Heart left ventricle (tissue), 16 donors: ENCODE measurements around the gene RNF213. TPM values are rescaled to one million over a fixed set of nuclear protein-coding genes. Genes with fewer than 3 reads are reported as not detected.

Experiments
- ATAC-seq, 4 donors: fragments of 200-7000 bp; cut with Tn5 transposase; one replicate each; pipeline ENCODE4 v1.9.1; 2020 to 2022; ENCODE audit warnings: moderate library complexity in 4 of 4, mild to moderate bottlenecking in 3 of 4, moderate number of reproducible peaks in 1 of 4
- DNase-seq, 5 donors: peaks; one replicate each; pipeline ENCODE4 v3.0.0-alpha.2; 2020
- H3K27ac ChIP-seq, 12 donors: fragments of 200-600 bp; sonication (generic) in 4 of 12; one replicate each; pipeline versions ENCODE4 v1.5.0 to v1.8.0; 2016 to 2022; ENCODE audit warnings: mild to moderate bottlenecking in 2 of 12
- H3K27me3 ChIP-seq, 9 donors: fragments of 200-600 bp; sonication (generic) in 2 of 9; one replicate each; pipeline versions ENCODE4 v1.5.1 to v1.8.0; 2016 to 2022; ENCODE audit warnings: mild to moderate bottlenecking in 3 of 9
- H3K36me3 ChIP-seq, 9 donors: fragments of 200-600 bp; sonication (generic) in 2 of 9; one replicate each; pipeline versions ENCODE4 v1.5.0 to v1.8.0; 2018 to 2022; ENCODE audit warnings: mild to moderate bottlenecking in 2 of 9
- H3K4me1 ChIP-seq, 12 donors: fragments of 200-600 bp; sonication (generic) in 4 of 12; one replicate each; pipeline versions ENCODE4 v1.5.0 to v1.8.0; 2016 to 2022; ENCODE audit warnings: mild to moderate bottlenecking in 3 of 12
- H3K4me3 ChIP-seq, 12 donors: fragments of 200-600 bp; sonication (generic) in 4 of 12; one replicate each; pipeline versions ENCODE4 v1.5.0 to v1.8.0; 2017 to 2022; ENCODE audit warnings: mild to moderate bottlenecking in 9 of 12, moderate library complexity in 4 of 12
- H3K9me3 ChIP-seq, 12 donors: fragments of 200-600 bp; sonication (generic) in 4 of 12; one replicate each; pipeline versions ENCODE4 v1.5.0 to v1.8.0; 2016 to 2022; ENCODE audit warnings: mild to moderate bottlenecking in 1 of 12
- CTCF ChIP-seq, 12 donors: fragments of 200-600 bp; sonication (generic) in 4 of 12; IDR thresholded peaks; one replicate each; pipeline versions ENCODE4 v1.5.0 to v1.8.0; 2018 to 2022; ENCODE audit warnings: antibody characterized with exemption in 12 of 12, mild to moderate bottlenecking in 5 of 12
- POLR2A ChIP-seq, 2 donors: fragments of 450-650 bp; IDR thresholded peaks; one replicate each; pipeline ENCODE4 v1.6.1; 2017; ENCODE audit warnings: antibody characterized with exemption in 2 of 2, mild to moderate bottlenecking in 2 of 2, moderate library complexity in 2 of 2
- WGBS, 4 donors: extraction: QIAGEN DNeasy Blood & Tissue Kit in 2 of 4; methylation state at CpG; one replicate each; pipeline versions ENCODE4 v1.1.5 to v1.1.7; 2013 to 2018; 5-methylcytosine and 5-hydroxymethylcytosine counted together
- intact Hi-C, 10 donors: fragments of 100-400 bp; cut with DNase I; formaldehyde crosslinking; loops; one replicate each; pipeline versions ENCODE4 v1.11.1 to v1.14.2; 2022
- polyA plus RNA-seq, 2 donors: library from polyadenylated mRNA; stranded (reverse); fragments of 200-250 nt; gene quantifications; one replicate each; pipeline ENCODE4 v1.2.3, GENCODE V29; 2013
- total RNA-seq, 9 donors: library from RNA; depleted of rRNA in 2 of 9; stranded (reverse); fragments of >200 nt in 2 of 9; fragmentation: NEBNext Ultra II Directional in 3 of 9; extraction: Animal tissue kit (Norgen Biotek cat#: 25700) in 3 of 9; gene quantifications; one replicate each; pipeline versions ENCODE4 v1.1.0 to v1.2.4, GENCODE V29; 2016 to 2023
- donor health status: ischemic (EF 13 %, LVEDD 7.1; RV severe dilation, severe dysfunction).
- donor health status: healthy with polysubstance abuse.
- donor health status: DM: no; HTN: yes; CAD: no.
- donor health status: DM: no; HTN: no; CAD: no.
- donor health status: ischemic (EF 25% LVEDD 6.9; RV normal size, moderate dysfunction).
- donor health status: ischemic (EF 25% LVEDD 5.7; RV mildly dilated, moderate dysfunction).
- donor health status: healthy.
- donor health status: DM: yes; HTN: yes; CAD: no.
- donor health status: ischemic (EF 35%, LVEDD 5.7; RV mildly dilated, moderate dysfunction).
- donor health status: nonischemic (EF 11% LVEDD 7.7; RV severe dilation, severe dysfunction).
- donor health status: DM: yes; HTN: yes; CAD: no.
- donor health status: PGD.
- donor health status: ischemic (EF 29% LVEDD 5.4; RV normal size, mild dysfunction).
- donor health status: nonischemic (EF 23%, LVEDD 6.1; RV moderate dilation, normal function).

RNF213 gene
- total and polyA plus RNA-seq, 11 donors, result 23.1 to 167 (median 31.4) TPM

GRCh38 chr17:80261895-80262279, 1.2 kb downstream of the RNF213 start:
- Histone ChIP-seq H3K4me1 (peaks cover 6 to 64% (median 32%) of the 10 kb centered on the region in 12 donors), H3K4me3 (peak overlapping the region; percentile 75 to 99 (median 94)), H3K36me3 (peaks cover 0 to 29% (median 10%) of the 10 kb centered on the region in 9 donors), H3K27me3 (no peaks in the 10 kb centered on the region), H3K27ac (peak overlapping the region; percentile 93 to 100 (median 98)), H3K9me3 (no peaks in the 10 kb centered on the region)
- intact Hi-C loops, result loop anchor here in 8 of 10 donors (2.0 to 10.0 kb wide), 5 partner anchors 40 to 160 kb away; partner anchors contain the start of genes EIF4A3 (in 7 of the 8), GAA (in 2 of the 8), SGSH (in 1 of the 8) and SLC26A11 (in 1 of the 8)
- TF ChIP-seq CTCF (IDR thresholded peaks at IDR 0.05), result no peak
- TF ChIP-seq POLR2A (IDR thresholded peaks at IDR 0.05), result no peak
- ATAC-seq, result no peak
- WGBS, 4 donors, result 49 to 68% (median 58%) methylated on average over 8 of the region's 8 CpGs
- DNase-seq, result no peak

- Histone ChIP-seq H3K4me3 (peak overlapping the region in 6 of 12 donors; percentile 60 to 99 (median 98)), H3K9me3 (no peaks in the 10 kb centered on the region), H3K27ac (peak overlapping the region; percentile 45 to 100 (median 98)), H3K36me3 (peaks cover 0 to 33% (median 12%) of the 10 kb centered on the region in 9 donors), H3K27me3 (no peaks in the 10 kb centered on the region), H3K4me1 (peaks cover 6 to 68% (median 32%) of the 10 kb centered on the region in 12 donors)
- ATAC-seq, result no peak
- TF ChIP-seq POLR2A (IDR thresholded peaks at IDR 0.05) (no peak), CTCF (IDR thresholded peaks at IDR 0.05) (no peak)
- intact Hi-C loops, result loop anchor here in 7 of 10 donors (5.0 to 10.0 kb wide), 4 partner anchors 40 to 160 kb away; partner anchors contain the start of genes EIF4A3 (in 6 of the 7), GAA (in 2 of the 7), SGSH (in 1 of the 7) and SLC26A11 (in 1 of the 7)
- no peak for DNase-seq
- WGBS, 4 donors, result 33 to 71% (median 68%) methylated on average over 3 of the region's 3 CpGs
Observed at GRCh38 chr17:80262291-80262690, 1.6 kb downstream of the RNF213 start.

GRCh38 chr17:80262775-80263244, 2.2 kb downstream of the RNF213 start:
- Histone ChIP-seq H3K9me3 (no peaks in the 10 kb centered on the region), H3K27me3 (no peaks in the 10 kb centered on the region), H3K4me1 (peaks cover 6 to 74% (median 32%) of the 10 kb centered on the region in 12 donors), H3K27ac (peak overlapping the region; percentile 45 to 100 (median 98)), H3K4me3 (peak overlapping the region in 9 of 12 donors; percentile 45 to 99 (median 60)), H3K36me3 (peaks cover 0 to 39% (median 14%) of the 10 kb centered on the region in 9 donors)
- intact Hi-C loops, result loop anchor here in 7 of 10 donors (5.0 to 10.0 kb wide), 4 partner anchors 41 to 161 kb away; partner anchors contain the start of genes EIF4A3 (in 6 of the 7), GAA (in 2 of the 7), SGSH (in 1 of the 7) and SLC26A11 (in 1 of the 7)
- ATAC-seq (no peak), DNase-seq (no peak)
- TF ChIP-seq CTCF (IDR thresholded peaks at IDR 0.05) (no peak), POLR2A (IDR thresholded peaks at IDR 0.05) (no peak)
- 58 to 77% (median 70%) methylated on average over 1 to 8 of the region's 8 CpGs for WGBS, 4 donors
